Transverse colon (tissue), 4 donors: Measurements from ENCODE around the gene F11R.

ENCODE experiments used
- POLR2AphosphoS5 ChIP-seq, 3 donors: sonication (generic); formaldehyde crosslinking; IDR thresholded peaks; one replicate each; pipeline ENCODE4 v1.6.1; 2016; ENCODE audit warnings: antibody characterized with exemption in 3 of 3
- TF ChIP-seq, protein P1 (sequence below), 5 experiments: fragments of 200-600 bp in 3 of 5; fragments of 450-650 bp in 2 of 5; sonication (generic) in 3 of 5; IDR thresholded peaks; 1 replicate in 2 of 5; 2 replicates in 3 of 5; pipeline ENCODE4 v1.5.1; 2016 to 2017; ENCODE audit warnings: antibody characterized with exemption in 5 of 5, inconsistent platforms in 3 of 5, mild to moderate bottlenecking in 2 of 5, moderate library complexity in 1 of 5

DNA sequence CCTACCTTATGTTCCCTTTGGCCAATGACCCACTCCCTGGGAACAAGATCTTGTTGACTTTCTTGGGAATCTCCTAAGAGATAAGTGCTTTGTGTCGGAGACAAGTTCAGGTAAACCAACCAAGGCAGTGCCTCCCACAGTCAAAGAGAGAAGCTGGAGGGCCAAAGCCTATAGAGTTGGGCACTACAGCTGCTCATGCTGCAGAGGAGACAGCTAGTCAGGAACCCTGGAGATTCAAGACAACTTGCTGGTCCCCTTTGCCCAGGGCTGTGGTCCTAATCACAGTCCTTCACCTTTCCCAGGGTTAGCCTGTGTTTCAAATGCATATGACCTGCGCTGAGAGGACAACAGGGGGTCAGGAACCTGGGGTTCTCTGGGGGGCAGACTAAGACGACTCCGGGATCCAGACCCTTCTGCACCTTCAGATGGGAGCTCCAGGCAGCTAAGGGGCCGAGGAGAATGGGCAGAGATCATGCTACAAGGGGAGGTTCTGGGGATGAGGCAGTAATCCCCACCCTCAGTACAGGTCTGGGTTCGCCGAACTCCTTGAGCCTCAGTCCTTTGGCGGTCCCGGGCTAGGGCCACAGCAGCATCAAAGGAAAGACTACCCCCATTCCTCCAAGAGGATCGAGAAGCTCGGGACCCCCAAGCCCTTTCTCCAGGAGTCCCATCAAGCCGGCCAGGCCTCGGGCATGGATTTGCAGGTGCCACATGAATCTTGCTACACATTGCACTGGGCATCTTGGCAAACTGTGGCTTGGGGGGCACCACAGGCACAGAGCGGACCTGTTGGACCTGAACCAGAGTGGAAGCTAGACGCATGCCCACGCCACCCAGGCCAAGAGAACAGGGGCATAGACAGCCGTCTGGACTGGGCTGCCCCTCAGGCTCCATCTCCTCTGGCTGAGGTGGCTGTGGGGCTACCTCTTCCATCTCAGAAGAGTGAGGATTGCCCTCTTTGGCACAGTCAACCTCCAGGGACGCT is 26.8 kb upstream of the F11R start:
- TF ChIP-seq POLR2AphosphoS5 (IDR thresholded peaks at IDR 0.05), result no peak
- TF ChIP-seq, protein P1, sequence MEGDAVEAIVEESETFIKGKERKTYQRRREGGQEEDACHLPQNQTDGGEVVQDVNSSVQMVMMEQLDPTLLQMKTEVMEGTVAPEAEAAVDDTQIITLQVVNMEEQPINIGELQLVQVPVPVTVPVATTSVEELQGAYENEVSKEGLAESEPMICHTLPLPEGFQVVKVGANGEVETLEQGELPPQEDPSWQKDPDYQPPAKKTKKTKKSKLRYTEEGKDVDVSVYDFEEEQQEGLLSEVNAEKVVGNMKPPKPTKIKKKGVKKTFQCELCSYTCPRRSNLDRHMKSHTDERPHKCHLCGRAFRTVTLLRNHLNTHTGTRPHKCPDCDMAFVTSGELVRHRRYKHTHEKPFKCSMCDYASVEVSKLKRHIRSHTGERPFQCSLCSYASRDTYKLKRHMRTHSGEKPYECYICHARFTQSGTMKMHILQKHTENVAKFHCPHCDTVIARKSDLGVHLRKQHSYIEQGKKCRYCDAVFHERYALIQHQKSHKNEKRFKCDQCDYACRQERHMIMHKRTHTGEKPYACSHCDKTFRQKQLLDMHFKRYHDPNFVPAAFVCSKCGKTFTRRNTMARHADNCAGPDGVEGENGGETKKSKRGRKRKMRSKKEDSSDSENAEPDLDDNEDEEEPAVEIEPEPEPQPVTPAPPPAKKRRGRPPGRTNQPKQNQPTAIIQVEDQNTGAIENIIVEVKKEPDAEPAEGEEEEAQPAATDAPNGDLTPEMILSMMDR (IDR thresholded peaks at IDR 0.05), result no peak
